SK-N-SH (cell line): ENCODE measurements around the gene MAGI3. TPM values are rescaled to one million over a fixed set of nuclear protein-coding genes. Genes with fewer than 3 reads are reported as not detected.

Experiments used
- CTCF ChIA-PET: fragments of 300-600, 350-600 bp; formaldehyde crosslinking; extraction: SDS; loops from one replicate; lab custom pipeline; 2021; lab: Yijun Ruan, JAX
- POLR2A ChIA-PET: fragments of 350-600 bp; sonication (Branson Sonifier 250); formaldehyde crosslinking; extraction: SDS; loops from one replicate; lab custom pipeline; 2020; ENCODE audit warnings: antibody characterized with exemption, inconsistent platforms; lab: Yijun Ruan, JAX
- DNase-seq: peaks from one replicate; pipeline ENCODE4 v3.0.0; 2012
- H2AFZ ChIP-seq: fragments of 200-600 bp; sonication (generic); 2 replicates; pipeline ENCODE4 v1.8.1; 2016; ENCODE audit warnings: antibody characterized with exemption, mild to moderate bottlenecking, low read depth
- H3F3A ChIP-seq: fragments of 200-600 bp; sonication (generic); replicated peaks from 2 replicates; pipeline ENCODE3; 2016; ENCODE audit warnings: antibody characterized with exemption, mild to moderate bottlenecking; ENCODE audit not compliant: insufficient read depth
- H3K27ac ChIP-seq, 2 experiments: fragments of 200-500 bp in 1 of 2; fragments of 200-600 bp in 1 of 2; sonication (Bioruptor generic) in 1 of 2; sonication (generic), shearing (Covaris generic) in 1 of 2; 2 replicates each; pipeline versions ENCODE4 v1.5.1 to v1.6.1; 2014 to 2016; ENCODE audit warnings: low read depth in 2 of 2, inconsistent platforms in 1 of 2, low read length in 1 of 2, mild to moderate bottlenecking in 1 of 2, mixed read lengths in 1 of 2
- H3K27me3 ChIP-seq: fragments of 200-600 bp; sonication (generic), shearing (Covaris generic); 2 replicates; pipeline ENCODE4 v1.6.1; 2016; ENCODE audit warnings: mixed run types; ENCODE audit not compliant: insufficient read depth
- H3K36me3 ChIP-seq, 2 experiments: fragments of 200-500 bp in 1 of 2; fragments of 200-600 bp in 1 of 2; sonication (Bioruptor generic) in 1 of 2; sonication (generic) in 1 of 2; replicated peaks in 1 of 2; 2 replicates each; pipeline versions ENCODE3 to v1.5.1; 2014 to 2016; ENCODE audit warnings: low read length in 1 of 2, mild to moderate bottlenecking in 1 of 2; ENCODE audit not compliant: insufficient read depth in 2 of 2, control insufficient read depth in 1 of 2
- H3K4me1 ChIP-seq, 2 experiments: fragments of 200-500 bp in 1 of 2; fragments of 200-600 bp in 1 of 2; sonication (Bioruptor generic) in 1 of 2; sonication (generic), shearing (Covaris generic) in 1 of 2; 2 replicates each; pipeline versions ENCODE4 v1.5.1 to v1.6.1; 2014 to 2016; ENCODE audit warnings: low read depth in 1 of 2, low read length in 1 of 2, mixed run types in 1 of 2; ENCODE audit not compliant: insufficient read depth in 2 of 2, control insufficient read depth in 1 of 2
- H3K4me2 ChIP-seq: fragments of 200-600 bp; sonication (generic), shearing (Covaris generic); 2 replicates; pipeline ENCODE4 v1.6.1; 2017; ENCODE audit warnings: mixed run types
- H3K4me3 ChIP-seq, 2 experiments: fragments of 200-500 bp in 1 of 2; fragments of 200-600 bp in 1 of 2; sonication (Bioruptor generic) in 1 of 2; sonication (generic), shearing (Covaris generic) in 1 of 2; 2 replicates each; pipeline versions ENCODE4 v1.5.1 to v1.8.1; 2014 to 2016; ENCODE audit warnings: low read depth in 2 of 2, inconsistent platforms in 1 of 2, low read length in 1 of 2, mild to moderate bottlenecking in 1 of 2, mixed read lengths in 1 of 2, moderate library complexity in 1 of 2
- H3K79me2 ChIP-seq: fragments of 200-600 bp; sonication (generic); 2 replicates; pipeline ENCODE4 v1.8.1; 2017; ENCODE audit warnings: mild to moderate bottlenecking; ENCODE audit not compliant: insufficient read depth
- H3K9ac ChIP-seq: fragments of 200-600 bp; sonication (generic); 2 replicates; pipeline ENCODE4 v1.6.1; 2017; ENCODE audit warnings: mixed run types
- H3K9me2 ChIP-seq: fragments of 200-600 bp; sonication (generic); 2 replicates; pipeline ENCODE4 v1.6.1; 2017; ENCODE audit warnings: mixed run types
- H3K9me3 ChIP-seq: fragments of 200-600 bp; sonication (generic); 2 replicates; pipeline ENCODE4 v1.6.1; 2017; ENCODE audit warnings: mixed run types, mild to moderate bottlenecking, moderate library complexity
- H4K20me1 ChIP-seq: fragments of 200-600 bp; sonication (generic); 2 replicates; pipeline ENCODE4 v1.6.1; 2017; ENCODE audit warnings: mild to moderate bottlenecking, mixed run types; ENCODE audit not compliant: insufficient read depth
- CTCF ChIP-seq: fragments of 200-600 bp; sonication (generic); IDR thresholded peaks from 2 replicates; pipeline ENCODE4 v1.6.1; 2017; ENCODE audit warnings: antibody characterized with exemption, mild to moderate bottlenecking, moderate library complexity
- EP300 ChIP-seq, 2 experiments: IDR thresholded peaks; 2 replicates each; pipeline versions ENCODE4 v1.4.0 to v1.6.1; 2012; ENCODE audit warnings: borderline replicate concordance in 1 of 2, low read depth in 1 of 2, low read length in 1 of 2
- EZH2phosphoT487 ChIP-seq: fragments of 200-600 bp; sonication (generic); IDR thresholded peaks from 2 replicates; pipeline ENCODE4 v1.6.1; 2017; ENCODE audit warnings: low read depth, mixed run types, mild to moderate bottlenecking, antibody characterized with exemption, moderate library complexity, borderline replicate concordance
- FOSL2 ChIP-seq: IDR thresholded peaks from 2 replicates; pipeline ENCODE4 v1.4.0; 2012; ENCODE audit warnings: low read depth, mild to moderate bottlenecking, moderate library complexity, borderline replicate concordance
- FOXJ3 ChIP-seq: sonication (generic); formaldehyde crosslinking; IDR thresholded peaks from 2 replicates; pipeline ENCODE4 v1.5.1; 2020; ENCODE audit warnings: mild to moderate bottlenecking, missing genetic modification reagents
- PBX3 ChIP-seq: IDR thresholded peaks from 2 replicates; pipeline ENCODE4; 2012
- POLR2AphosphoS5 ChIP-seq: IDR thresholded peaks from 2 replicates; pipeline ENCODE4 v1.6.1; 2012; ENCODE audit warnings: low read depth, low read length
- REST ChIP-seq: IDR thresholded peaks from 2 replicates; pipeline ENCODE4 v1.6.1; 2012; ENCODE audit warnings: mild to moderate bottlenecking, low read depth, low read length, moderate library complexity
- RXRA ChIP-seq: IDR thresholded peaks from 2 replicates; pipeline ENCODE4 v1.4.0; 2012; ENCODE audit warnings: low read depth, mild to moderate bottlenecking, borderline replicate concordance
- TCF12 ChIP-seq: IDR thresholded peaks from 2 replicates; pipeline ENCODE4 v1.4.0; 2012
- ZBTB33 ChIP-seq: IDR thresholded peaks from 2 replicates; pipeline ENCODE4 v1.4.0; 2012; ENCODE audit warnings: low read depth, borderline replicate concordance
- WGBS: methylation state at CpG from one replicate; pipeline ENCODE4 v1.1.6; 2017; ENCODE audit warnings: low lambda C conversion rate; 5-methylcytosine and 5-hydroxymethylcytosine counted together
- polyA plus RNA-seq, 3 experiments: library from polyadenylated mRNA; depleted of rRNA; stranded (reverse); fragments of >200 nt; gene quantifications; 2 replicates each; pipeline ENCODE4 v1.2.3, GENCODE V29; 2012
- TF ChIP-seq, protein P1 (sequence below): IDR thresholded peaks from 2 replicates; pipeline ENCODE4 v1.4.0; 2012; ENCODE audit warnings: low read depth, borderline replicate concordance
- TF ChIP-seq, protein P2 (sequence below): fragments of 150-350 bp; IDR thresholded peaks from 2 replicates; pipeline ENCODE4 v1.6.1; 2016; ENCODE audit warnings: mild to moderate bottlenecking, low read depth, low read length

MAGI3 gene
- polyA plus RNA-seq, 1 of the 3 experiments (the other 2 are of a cell fraction): 2.9 TPM

- ChIA-PET CTCF (interaction anchor here (1.0 to 4.0 kb wide), 3 partner anchors 246 to 610 kb away, joined by 3 to 14 read pairs (median 3); partner anchors contain the start of genes HIPK1 and LRIG2), POLR2A (no interaction called here)
- Histone ChIP-seq H3K27me3 (no peaks in the 10 kb centered on the region), H3K4me3 (no peak overlapping the region), H3K27ac (peak overlapping the region; percentile 34 to 72; a peak in 3 of 4 replicates), H4K20me1 (no peaks in the 10 kb centered on the region), H3K9me3 (no peaks in the 10 kb centered on the region), H3K9ac (no peak overlapping the region), H3F3A (peaks cover 13% of the 10 kb centered on the region), H3K79me2 (no peaks in the 10 kb centered on the region), H3K4me1 (peaks cover 0 to 9% of the 10 kb centered on the region in 2 experiments; a peak in 2 of 4 replicates), H3K36me3 (peaks cover 24 to 55% of the 10 kb centered on the region in 2 experiments), H3K4me2 (no peak overlapping the region), H2AFZ (no peak overlapping the region), H3K9me2 (no peaks in the 10 kb centered on the region)
- no peak for DNase-seq
- WGBS: 77% methylated on average over 8 of the region's 8 CpGs
- no peak for TF ChIP-seq CTCF
- no peak for TF ChIP-seq ZBTB33
- TF ChIP-seq, protein P1, sequence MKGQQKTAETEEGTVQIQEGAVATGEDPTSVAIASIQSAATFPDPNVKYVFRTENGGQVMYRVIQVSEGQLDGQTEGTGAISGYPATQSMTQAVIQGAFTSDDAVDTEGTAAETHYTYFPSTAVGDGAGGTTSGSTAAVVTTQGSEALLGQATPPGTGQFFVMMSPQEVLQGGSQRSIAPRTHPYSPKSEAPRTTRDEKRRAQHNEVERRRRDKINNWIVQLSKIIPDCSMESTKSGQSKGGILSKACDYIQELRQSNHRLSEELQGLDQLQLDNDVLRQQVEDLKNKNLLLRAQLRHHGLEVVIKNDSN: no peak
- no peak for TF ChIP-seq FOXJ3 (CRISPR knock-in tag)
- TF ChIP-seq RXRA: no peak
- no peak for TF ChIP-seq FOSL2
- no peak for TF ChIP-seq EZH2phosphoT487
- no peak for TF ChIP-seq POLR2AphosphoS5
- TF ChIP-seq REST: no peak
- no peak for TF ChIP-seq PBX3
- TF ChIP-seq, protein P2, sequence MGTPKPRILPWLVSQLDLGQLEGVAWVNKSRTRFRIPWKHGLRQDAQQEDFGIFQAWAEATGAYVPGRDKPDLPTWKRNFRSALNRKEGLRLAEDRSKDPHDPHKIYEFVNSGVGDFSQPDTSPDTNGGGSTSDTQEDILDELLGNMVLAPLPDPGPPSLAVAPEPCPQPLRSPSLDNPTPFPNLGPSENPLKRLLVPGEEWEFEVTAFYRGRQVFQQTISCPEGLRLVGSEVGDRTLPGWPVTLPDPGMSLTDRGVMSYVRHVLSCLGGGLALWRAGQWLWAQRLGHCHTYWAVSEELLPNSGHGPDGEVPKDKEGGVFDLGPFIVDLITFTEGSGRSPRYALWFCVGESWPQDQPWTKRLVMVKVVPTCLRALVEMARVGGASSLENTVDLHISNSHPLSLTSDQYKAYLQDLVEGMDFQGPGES: no peak
- no peak for TF ChIP-seq TCF12
- TF ChIP-seq EP300 (IDR thresholded peaks at IDR 0.05; ENCODE audit: borderline replicate concordance in 1 of 2, low read depth in 1 of 2, low read length in 1 of 2): no peak
Observed at GRCh38 chr1:113683384-113684152, 293.3 kb downstream of the MAGI3 start.
